Umbilical cord (tissue), 2 donors: Measurements from ENCODE around the gene TMEM108. TPM values are rescaled to one million over a fixed set of nuclear protein-coding genes. Genes with fewer than 3 reads are reported as not detected.

Experiments used
- DNase-seq: peaks from one replicate; pipeline ENCODE4 v3.0.0-alpha.2; 2015; ENCODE audit warnings: low spot score
- total RNA-seq: library from RNA; depleted of rRNA; stranded (reverse); fragments of >200 nt; gene quantifications from one replicate; pipeline ENCODE4 v1.2.3, GENCODE V29; 2014; ENCODE audit warnings: low replicate concordance; ENCODE audit not compliant: insufficient read depth

TMEM108 gene
- total RNA-seq, 1 donor from 2014 or later = 6.0 TPM

DNA sequence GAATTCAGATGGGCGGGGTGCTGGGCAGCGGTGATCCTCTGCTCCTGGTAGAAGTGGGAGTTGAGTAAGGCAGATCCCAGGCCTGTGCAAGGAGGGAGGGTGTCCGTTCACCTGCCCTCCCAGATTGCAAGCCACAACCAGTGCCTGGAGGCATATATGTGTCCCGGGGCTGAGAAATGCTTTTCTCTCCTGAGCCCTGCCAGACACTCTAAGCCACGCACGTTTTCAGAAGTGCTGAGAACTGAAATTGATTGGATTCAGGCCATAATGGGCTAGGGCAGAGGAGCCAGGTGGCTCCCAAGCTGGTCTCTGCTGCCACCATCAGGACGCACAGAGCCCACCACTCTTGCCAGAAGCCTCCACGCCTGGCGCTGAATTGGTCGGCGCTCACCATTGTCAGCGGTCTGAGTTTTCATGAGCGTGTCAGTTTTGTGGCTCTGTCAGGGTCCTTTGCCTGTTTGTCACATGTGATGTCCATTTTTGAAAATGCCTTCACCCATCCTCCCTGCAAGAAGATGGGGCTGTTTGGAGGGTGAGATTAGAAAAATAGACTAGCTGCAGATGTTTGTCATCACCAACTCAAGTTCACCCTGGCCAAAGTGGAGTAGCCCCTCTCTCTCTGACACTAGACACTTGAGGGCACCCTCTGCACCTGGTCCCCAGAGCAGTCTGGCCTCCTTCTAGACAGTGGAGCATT is 346.3 kb downstream of the TMEM108 start:
- DNase-seq = peak; percentile 80

DNA sequence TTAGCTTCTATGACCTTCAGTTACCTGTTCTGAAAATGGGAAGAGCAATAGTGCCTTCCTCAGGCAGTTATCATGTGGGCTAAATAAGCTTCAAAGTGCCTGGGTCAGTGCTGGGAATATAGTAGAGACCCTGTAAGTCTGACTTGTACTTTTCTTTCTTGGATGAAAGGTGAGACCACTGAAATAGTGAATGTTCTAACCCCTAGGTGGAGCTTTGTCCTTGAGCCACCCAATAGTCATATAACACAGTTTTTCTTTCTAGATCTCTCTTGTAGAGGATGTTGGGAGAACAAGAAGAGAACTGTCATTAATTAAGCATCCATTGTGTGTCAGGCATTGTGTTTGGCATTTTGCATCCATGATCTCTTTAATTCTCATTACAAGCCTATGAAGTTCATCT is 348.7 kb downstream of the TMEM108 start:
- DNase-seq = no peak

DNA sequence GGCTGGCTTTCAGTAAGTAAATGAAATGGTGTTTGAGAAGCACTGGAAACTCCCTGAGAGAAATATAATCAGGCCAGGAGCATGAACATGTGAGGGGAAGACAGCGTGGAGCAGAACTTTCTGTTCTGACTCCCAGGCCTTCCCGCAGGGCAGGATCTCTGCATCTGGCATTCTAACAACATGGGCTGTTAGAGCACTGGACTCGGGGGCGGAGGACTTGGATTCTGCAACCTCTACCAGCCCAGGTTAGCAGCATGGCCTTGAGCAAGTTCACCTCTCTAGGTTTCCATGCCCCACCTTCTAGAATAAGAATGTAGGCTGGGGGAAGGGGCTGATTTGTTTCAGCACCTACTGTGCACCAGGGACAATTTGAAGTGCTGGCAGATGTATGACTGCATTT is 349.1 kb downstream of the TMEM108 start:
- no peak for DNase-seq

DNA sequence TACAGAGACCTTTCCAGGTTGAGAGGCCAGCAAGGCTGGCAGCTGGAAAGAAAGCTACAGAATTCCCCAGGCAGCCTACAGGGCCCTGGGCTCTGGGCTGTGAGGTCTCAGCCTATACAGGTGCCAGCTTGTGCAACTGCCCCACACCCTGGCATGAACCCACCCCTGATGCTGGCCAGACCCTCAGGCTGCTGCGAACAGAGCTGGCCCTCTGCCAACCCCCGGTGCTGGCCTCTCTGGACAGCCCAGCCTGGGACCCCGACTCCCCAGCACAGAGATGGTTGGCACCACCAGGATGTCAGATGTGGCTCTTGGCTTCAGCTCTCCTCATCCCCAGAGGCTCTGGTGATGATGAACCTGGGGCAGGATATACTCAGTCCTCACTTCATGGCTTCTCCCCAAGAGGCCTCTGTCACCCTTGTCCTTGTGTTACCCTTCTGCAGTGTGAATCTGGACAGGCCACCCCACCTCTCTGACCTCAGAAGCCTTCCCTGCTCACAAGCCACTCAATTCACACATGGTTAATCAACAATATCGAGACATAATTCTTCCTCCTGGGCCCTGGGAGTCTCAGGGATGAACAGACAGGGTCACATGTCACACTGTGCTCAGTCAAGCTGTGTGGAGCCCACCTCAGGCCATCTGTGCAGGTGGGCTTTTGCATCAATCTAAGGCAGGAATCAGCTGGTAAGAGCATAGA is 350.7 kb downstream of the TMEM108 start:
- no peak for DNase-seq

DNA sequence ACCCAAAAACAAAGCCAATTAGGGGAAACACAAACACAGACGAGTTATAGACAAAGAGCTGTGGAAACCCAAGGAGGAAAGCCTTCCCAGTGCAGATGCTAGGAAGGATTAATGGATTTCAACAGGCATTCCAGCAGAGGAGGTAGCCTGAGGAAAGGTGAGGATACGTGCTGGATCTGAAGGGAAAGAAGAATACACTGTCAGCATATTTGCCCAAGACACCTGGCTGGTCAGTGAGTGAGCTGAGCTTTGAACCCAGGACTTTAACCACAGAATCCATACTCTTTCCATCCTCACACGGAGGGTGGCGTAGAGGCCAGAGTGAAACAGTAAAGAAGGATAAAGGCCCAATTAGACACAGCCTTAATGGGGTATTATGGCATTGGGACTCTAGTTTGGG is 352.5 kb downstream of the TMEM108 start:
- DNase-seq = no peak

DNA sequence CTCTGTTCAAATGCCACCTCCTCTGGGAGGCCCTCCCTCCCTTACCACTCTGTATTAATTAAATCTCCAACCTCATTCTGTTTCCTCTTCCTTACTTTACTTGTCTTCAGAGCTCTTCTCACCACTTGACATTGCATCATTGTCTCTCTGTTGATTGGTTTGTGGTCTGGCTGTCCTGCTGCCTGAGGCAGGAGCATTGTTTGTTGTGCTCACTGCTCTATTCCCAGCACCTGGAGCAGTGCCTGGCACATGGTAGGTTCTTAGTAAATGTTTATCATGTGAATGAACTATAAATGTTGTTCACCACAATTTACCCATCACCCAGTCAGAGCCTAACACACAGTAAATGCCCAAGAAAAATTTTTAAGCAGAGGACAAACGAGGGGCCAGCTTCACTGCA is 355.0 kb downstream of the TMEM108 start:
- DNase-seq = no peak

DNA sequence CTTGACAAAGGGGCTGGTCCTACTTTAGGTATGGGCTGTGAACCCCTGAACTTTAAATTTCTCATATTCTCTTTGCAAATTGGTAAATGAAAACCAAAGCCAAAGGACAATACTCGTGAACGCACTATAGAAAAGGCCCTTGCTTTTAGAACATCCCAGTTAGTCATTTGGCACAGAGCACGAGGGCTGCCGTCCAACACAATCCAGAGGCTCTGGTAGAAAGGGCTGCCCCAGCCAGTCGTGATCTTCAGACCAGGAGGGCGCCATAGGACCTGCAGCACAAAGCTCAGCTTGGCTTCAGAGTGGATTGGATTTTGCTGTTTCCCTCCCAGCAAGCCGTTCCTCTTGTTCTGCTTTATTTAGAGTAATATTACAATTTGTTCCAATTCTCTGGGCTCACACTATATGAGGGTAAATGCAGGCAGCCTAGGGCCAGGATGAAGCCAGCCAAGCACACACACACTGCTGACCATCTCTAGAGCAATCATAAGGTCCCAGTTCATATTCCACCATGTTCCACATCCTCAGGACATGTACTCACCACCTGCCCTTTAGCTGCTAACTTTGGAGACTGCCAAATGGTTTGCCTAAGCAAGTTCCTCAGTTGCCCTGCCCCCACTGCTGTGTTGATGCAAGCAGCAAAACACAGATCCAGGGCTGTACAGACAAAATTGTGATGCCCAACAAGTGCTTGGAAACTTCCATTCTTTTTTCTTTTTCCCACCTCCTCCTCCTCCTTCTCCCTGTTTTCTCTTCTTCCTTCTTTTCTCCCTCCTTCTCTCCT is 355.7 kb downstream of the TMEM108 start:
- DNase-seq = no peak

DNA sequence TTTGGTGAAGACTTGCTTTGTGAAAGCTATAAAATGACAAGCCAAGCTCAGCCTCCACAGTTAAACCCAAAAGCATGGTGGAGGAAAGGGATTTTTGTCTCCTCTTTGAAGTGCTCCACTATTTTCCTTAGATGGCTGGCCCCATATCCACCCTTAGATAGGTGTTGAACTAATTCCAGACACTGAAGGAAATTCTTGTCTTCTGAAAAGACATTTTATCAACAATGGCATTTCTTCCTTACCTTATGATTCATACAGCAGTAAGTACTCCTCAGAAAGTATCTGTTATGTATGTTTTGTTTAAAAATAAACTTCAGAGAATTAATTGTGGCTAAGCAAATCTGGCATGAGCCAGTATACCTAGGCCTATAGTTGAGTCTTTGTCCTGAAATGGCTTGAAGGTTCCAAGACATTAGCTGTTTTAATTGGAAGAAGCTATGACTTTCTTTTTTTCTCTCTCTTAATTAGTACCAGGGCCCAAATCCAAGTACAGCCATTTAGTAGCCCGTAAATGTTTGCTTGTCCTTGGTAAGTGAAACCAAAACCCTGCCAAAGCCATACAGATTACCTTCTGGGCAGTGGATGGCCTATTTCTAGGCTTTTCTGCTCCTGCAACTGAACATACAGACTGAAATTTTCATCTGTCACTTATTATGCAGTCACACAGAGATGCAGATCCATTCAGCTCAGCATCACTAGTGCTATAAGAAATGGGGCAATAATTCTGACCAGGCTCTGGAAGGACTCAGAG is 356.5 kb downstream of the TMEM108 start:
- peak; percentile 10 for DNase-seq

DNA sequence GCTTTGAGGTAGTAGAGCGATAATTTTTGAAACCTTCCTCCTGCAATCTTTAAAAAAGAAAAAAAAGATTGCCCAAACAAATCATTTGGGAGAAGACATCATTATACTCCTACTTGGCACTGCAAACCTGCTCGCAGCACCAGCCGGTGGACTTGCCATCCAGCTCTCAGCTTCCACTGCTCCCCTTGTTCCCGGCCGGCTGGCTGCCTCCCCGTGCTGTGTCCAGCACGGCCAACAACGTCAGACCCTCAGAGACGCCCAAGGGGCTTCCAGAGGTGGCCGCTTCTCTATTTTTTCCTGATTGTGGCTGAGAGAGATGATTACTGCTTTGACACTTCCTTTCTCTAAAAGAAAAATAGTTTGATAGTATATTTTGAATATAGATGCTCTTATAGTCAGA is 358.7 kb downstream of the TMEM108 start:
- DNase-seq = no peak

DNA sequence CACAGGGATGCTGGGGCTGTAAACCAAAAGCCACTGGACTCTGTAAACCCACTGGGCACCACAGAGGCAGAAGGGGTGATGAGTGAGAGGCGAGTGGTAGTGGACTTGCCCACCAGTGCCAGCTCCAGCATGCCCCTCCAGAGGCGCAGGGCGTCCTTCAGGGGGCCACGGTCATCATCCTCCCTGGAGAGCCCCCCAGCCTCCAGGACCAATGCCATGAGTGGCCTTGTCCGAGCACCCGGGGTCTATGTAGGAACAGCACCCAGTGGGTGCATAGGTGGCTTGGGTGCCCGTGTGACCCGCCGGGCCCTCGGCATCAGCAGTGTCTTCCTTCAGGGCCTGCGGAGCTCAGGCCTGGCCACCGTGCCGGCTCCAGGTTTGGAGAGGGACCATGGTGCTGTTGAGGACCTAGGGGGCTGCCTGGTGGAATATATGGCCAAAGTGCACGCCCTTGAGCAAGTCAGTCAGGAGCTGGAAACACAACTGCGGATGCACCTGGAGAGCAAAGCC is 361.9 kb downstream of the TMEM108 start, which contains the start of gene BFSP2:
Gene BFSP2, plus strand, starts transcription at position 51 of the 510 bp plus-strand sequence. Its CDS starts 28 bp downstream, at position 79.
- no peak for DNase-seq

DNA sequence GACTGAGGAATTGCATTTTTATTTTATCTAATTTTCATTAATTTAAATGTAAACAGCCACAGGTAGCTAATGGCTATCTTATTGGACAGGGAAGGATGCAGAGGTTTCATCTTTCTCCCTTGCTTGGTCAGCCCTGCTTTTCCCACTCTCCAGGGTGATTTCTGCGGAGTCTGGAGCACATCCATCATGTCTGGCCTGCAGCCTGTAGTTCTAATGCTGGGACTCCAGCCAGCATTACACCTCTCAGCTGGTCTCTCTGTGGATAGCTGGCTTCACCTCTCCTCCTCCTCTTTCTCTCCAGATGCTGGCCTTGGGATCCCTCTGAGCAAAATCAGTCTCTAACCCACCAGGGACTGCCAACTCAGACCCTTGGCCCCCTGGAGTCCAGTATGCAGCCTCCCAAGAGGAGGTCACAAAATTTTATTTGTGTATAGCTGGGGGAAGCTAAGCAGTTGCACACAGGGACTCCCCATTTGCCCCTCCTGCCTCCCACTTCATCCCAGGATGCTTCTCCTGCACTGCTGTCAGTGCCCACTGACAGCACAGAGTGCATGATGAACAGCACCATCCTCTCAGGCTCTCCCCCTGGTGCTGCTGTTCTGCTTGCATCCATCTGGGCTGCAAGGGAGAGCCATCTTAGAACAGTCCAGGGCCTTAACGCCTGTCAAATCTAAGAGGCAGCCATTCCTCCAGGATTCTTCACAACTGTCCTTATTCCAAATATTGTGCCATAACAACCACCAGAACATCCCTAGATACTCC is 363.4 kb downstream of the TMEM108 start:
- peak; percentile 71 for DNase-seq

DNA sequence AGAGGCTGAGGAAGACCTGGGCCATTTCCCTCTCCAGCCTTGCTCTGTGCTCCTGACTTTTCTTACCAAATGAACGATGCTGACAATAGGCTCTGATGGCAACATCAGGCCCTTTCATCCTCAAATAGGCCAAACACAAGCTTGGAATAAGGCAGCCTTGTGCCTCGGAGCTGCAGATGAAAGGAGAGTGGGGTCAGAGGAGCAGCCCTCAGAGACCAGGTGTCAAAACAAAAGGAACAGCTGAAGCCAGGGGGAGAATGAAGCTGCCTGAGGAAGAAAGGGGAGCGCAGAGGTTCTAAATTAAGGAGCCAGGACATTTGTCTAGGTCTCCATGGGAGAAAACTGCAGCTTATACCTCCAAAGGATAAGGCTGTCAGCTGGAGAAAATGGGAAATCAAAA is 366.7 kb downstream of the TMEM108 start:
- no peak for DNase-seq

DNA sequence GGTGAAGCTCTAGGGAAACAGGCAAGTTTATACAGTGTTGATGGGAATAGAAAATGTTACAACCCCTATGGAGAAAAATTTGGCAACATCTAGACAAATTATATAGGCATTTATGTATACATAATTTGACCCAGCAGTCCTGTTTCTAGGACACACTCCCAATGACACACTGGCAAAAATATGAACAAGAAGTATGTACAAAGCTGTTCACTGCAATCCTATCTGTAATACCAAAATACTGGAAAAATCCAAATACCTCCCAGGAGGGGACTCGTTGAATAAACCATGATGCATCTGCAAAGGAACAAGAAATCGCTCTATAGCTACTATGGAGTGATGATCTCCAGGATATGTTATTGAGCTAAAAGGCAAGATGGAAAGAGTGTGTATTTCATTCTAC is 370.2 kb downstream of the TMEM108 start:
- DNase-seq = no peak

DNA sequence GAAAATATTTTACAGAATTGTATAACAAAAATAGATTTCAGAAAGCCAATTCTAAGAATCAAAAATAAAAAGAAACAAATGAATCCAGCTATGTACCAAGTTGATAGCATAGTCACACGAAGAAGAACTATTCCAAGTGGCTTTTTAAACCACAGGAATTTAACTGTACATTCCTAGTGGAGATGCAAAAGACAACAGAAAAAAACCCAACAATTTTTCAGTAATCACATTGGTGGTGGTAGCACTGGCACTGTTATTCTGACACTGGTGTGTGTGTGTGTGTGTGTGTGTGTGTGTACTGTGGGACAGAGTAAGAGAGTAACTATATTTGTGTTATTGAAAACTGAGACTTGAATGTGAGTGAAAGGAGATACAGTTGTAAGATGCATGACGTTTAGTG is 370.8 kb downstream of the TMEM108 start:
- DNase-seq = no peak

DNA sequence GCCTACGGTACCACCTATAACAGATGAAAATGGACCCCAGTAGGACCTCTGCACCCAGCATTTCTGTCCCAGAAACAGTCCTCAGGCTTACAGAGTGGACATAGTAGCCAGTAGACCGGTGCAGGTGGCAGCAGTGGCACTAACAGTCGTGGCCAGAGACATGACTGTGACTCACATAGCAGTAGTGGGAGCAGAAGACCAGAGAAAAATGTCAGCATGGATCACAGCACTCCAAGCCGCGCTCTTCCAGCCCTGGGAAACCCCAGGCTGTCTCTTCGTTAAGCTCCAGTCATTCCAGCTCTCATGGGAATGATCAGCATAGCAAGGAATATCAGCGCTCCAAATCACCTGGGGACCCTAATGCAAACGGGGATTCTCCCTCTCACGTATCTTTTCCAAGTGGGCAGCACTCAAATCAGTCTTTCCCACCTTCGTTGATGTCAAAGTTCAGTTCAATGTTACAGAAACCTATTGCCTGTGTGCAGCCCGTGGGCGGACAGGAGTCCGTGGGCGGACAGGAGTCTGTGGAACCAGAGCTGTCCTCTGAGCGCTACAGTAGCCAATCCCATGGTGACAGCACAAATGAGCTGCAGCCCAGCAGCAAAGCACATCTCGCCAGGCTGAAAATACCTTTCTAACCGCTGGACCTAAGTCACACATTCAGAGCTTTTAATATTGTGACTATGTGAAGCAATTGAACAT is 372.2 kb downstream of the TMEM108 start:
- DNase-seq = no peak

DNA sequence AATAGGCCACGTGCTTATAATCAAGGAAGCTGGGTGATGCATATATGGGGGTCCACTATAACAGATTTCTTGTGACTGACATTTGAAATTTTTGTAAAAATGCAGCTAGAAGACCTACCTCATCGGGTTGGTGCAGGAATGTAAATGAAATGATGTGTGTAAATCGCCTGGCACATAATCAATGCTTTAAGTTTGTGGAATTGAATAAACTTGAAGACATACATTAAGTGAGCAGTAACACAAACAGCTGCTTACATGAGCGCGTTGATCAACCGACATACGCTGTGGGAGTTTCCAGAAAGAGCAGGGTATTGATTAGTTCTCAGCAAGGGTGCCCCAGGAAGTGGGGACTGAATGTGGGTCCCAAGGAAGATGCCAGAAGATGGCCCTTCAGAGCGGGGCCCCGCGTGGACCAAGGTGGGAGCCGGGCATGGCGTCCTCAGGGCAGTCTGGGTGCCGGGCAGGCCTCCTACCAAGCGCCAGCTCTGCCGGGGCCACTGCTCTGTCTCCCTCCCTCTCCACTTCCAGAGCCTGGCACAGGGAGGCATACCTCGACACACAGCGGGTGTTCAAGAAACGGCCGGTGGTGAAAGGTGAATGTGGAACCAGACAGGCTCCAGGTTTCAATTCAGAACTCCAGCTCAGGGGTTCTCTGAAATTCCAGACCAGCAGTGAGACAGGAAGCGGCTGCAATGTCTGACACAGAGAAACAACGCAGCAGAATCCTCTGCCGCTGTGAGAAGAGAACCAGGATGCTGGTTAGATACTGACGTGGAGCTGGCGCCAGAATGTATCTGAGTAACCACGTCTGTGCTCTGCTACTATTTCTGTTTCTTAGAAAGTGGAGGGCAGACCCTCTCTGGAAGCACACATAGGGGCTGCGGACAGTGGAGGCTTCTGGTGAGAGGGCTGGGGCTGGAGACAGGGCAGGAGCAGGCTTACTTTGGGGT is 374.3 kb downstream of the TMEM108 start:
- peak; percentile 75 for DNase-seq

DNA sequence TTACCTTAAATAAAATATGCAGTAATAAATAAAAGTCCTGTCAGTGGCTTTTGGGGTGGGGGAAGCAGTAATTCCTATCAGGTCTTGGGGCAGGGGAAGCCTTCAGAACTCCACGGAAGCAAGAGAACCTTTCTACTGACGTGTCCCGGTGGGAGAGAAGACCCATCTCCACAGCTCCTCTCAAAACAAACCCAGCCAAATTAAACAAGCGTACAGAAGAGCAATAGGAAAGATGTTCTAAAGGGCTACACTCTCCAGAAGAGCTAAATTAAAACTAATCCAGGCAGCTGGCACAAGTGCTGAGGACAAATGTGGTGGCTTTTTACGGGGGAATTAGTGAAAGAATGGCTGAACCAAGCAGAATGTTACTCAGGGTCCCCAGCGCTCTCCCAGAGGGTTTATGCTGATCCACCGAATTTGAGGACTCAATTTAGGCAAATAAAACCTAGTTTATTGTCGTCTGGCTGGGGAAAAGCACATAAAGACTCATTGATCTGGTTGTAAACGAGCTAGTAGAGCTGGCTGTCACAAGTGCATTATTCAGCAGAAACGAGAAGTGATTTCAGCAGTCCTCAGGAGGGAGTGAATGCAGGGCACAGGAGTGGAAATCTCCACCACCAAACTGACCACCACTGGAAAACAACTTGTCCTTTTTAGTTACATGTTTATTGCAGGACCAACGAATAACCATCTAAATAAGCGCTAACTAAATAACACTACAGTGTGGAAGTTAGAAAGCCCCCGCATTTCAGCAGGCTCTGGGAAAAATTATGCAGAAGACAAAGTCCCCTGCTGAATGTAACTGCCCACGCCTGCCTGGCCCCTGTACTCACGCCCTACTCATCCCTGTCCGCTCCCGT is 375.2 kb downstream of the TMEM108 start:
- DNase-seq = peak; percentile 53

DNA sequence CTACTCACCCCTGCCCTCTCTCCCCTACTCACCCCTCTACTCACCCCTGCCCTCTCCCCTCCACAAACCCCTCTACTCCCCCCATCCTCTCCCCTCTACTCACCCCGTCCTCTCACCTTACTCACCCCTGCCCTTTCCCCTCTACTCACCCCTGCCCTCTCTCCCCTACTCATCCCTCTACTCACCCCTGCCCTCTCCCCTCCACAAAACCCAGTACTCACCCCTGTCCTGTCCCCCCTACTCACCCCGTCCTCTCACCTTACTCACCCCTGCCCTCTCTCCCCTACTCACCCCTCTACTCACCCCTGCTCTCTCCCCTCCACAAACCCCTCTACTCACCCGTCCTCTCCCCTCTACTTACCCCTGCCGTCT is 375.8 kb downstream of the TMEM108 start:
- DNase-seq = no peak
